Fibroblast of pulmonary artery (primary cell): ENCODE results near the gene NKX1-2.

ENCODE experiments used
- DNase-seq: peaks from one replicate; pipeline ENCODE4 v3.0.0-alpha.2; 2010; ENCODE audit warnings: low read depth
- H3K4me3 ChIP-seq: replicated peaks from 2 replicates; pipeline ENCODE4 v1.5.1; 2011; ENCODE audit warnings: low read depth, mild to moderate bottlenecking, control low read depth, low read length, moderate library complexity
- CTCF ChIP-seq: IDR thresholded peaks from 2 replicates; pipeline ENCODE4 v1.5.1; 2011; ENCODE audit warnings: mild to moderate bottlenecking, control low read depth, low read length, inconsistent platforms; ENCODE audit errors: missing control alignments

NKX1-2 gene

GRCh38 chr10:124495162-124495561 is 45.3 kb upstream of the NKX1-2 start:
- no peak overlapping the region for H3K4me3 ChIP-seq
- TF ChIP-seq CTCF = no peak
- no peak for DNase-seq

GRCh38 chr10:124494046-124494807 is 44.4 kb upstream of the NKX1-2 start:
- no peak for TF ChIP-seq CTCF
- H3K4me3 ChIP-seq = no peak overlapping the region

GRCh38 chr10:124493214-124493882 is 43.5 kb upstream of the NKX1-2 start:
- H3K4me3 ChIP-seq = no peak overlapping the region
- DNase-seq = no peak
- TF ChIP-seq CTCF = no peak

More at GRCh38 chr10:124494046-124494807, 44.4 kb upstream of the NKX1-2 start:
- no peak for DNase-seq

GRCh38 chr10:124492266-124492665 is 42.4 kb upstream of the NKX1-2 start:
- DNase-seq = no peak
- H3K4me3 ChIP-seq = no peak overlapping the region
- no peak for TF ChIP-seq CTCF

GRCh38 chr10:124491105-124491504 is 41.3 kb upstream of the NKX1-2 start:
- no peak for DNase-seq
- H3K4me3 ChIP-seq = no peak overlapping the region
- TF ChIP-seq CTCF = no peak

GRCh38 chr10:124486635-124487034 is 36.8 kb upstream of the NKX1-2 start:
- no peak for DNase-seq
- no peak overlapping the region for H3K4me3 ChIP-seq
- no peak for TF ChIP-seq CTCF

- no peak overlapping the region for H3K4me3 ChIP-seq
- no peak for DNase-seq
- TF ChIP-seq CTCF = no peak
These were observed 34.8 kb upstream of the NKX1-2 start for GRCh38 chr10:124484661-124485060.
